Stimulated activated CD4-positive, alpha-beta T cell treated with anti-CD3 and anti-CD28 coated beads, Interleukin-1b, Interleukin-23, amount 100 ng/mL, for 1 hour (primary cell): Measurements from ENCODE around the gene ELOVL6.
A peak's percentile ranks its signal among the peaks of the same experiment; 100 is the strongest.
"Not testable (repeated sequence)": the region's sequence is repeated elsewhere in the genome, so short reads cannot be mapped to it uniquely, and the experiment has no call there.

Source experiments
- DNase-seq, 2 donors: peaks; one replicate each; pipeline ENCODE4 v3.0.0-alpha.2; 2020; ENCODE audit warnings: low read depth in 2 of 2

ELOVL6 gene

DNA sequence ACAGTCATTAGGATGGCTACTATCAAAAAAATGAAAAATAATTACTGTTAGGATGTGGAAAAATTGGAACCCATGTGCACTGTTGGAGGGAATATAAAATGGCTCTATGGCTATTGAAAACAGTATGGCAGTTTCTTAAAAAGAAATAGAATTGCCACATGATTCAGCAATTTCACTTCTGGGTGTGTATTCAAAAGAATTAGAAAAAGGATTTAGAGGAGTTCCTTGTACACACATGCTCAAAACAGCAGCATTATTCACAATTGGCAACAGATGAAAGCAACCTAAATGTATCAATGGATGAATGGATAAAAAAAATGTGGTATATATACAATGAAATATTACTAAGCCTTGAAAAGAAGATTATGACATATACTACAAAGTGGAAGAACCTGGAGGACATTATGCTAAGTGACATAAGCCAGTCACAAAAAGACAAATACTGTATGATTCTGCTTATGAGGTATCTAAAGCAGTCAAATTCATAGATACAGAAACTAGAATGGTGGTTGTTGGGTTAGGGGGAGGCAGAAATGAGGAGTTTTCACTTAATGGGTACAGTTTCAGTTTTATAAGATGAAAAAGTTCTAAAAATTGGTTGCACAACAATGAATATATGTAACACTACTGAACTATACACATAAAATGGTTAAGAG is 123.2 kb downstream of the ELOVL6 start:
- DNase-seq, result no peak

DNA sequence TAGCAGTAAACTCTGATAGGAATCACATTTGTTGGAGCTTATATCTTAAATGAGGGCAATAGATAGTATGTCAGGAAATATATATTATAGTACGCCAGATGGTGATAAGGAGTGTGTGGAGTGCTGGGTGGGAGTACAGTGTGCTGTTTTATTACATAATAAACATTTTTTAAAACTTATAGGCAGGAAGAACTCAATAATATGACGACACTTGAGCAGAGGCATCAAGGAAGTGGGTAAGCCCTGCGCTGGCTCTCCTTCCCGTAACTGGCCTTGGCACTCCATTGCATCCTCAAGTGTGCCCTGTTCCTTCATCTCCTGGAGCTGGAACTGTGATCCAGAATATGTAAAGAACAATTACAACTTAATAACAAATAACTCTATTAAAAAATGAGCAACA is 123.8 kb downstream of the ELOVL6 start:
- DNase-seq, result no peak

DNA sequence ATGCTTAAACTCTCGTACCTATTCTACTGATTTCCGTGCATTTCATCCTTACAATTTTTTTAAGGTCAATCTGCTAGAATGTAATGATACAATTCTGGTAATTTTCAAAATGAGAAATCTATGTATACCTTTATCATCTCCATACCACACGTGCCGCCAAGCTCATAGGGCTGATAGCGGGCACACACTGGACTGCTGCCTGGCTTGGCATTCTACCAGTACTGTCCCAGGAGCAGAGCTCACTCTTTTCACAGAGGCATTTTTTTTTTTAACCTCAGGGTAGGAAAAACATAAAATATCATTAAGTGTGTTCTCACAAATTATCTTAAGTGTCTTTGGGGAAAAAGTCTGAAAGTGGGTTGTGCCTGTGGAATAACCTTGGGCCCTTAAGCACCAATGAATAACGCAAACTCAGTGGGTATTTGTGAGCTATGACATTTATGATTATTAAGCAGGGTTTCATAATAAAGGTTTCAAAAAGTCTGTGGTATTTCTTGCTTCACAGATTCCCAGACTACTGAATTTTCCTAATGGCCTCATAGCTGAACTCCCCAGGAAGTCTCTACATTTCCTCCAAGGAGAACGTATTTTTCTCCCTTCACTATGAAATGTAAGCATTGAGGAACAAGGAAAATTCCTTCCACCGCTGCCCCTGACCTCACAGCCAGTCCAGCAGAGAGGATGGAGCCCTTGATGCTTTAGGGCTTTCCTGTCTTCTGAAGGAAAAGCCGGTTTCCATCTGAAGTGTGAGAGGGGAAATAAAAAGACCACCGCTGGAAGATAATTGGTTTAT is 125.2 kb downstream of the ELOVL6 start:
- DNase-seq, result no peak

DNA sequence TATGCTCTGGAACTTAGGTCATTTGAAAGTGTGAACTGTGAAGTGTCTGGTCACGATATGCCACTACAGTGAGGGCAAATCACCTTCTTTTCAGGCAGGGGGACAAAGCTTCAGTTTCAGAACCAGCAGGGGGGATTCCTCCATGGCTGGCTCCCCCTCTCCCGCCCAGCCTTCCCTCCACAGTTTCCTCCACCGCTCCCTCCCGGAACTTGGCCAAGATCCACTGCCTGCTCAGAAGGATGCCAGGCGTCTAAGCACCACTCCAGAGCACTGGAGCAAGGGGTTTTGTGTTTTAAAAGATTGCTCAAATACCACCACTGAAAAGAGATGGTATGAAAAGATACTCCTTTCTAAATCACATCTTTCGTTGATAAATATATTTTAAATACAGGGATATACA is 126.9 kb downstream of the ELOVL6 start:
- no peak for DNase-seq

DNA sequence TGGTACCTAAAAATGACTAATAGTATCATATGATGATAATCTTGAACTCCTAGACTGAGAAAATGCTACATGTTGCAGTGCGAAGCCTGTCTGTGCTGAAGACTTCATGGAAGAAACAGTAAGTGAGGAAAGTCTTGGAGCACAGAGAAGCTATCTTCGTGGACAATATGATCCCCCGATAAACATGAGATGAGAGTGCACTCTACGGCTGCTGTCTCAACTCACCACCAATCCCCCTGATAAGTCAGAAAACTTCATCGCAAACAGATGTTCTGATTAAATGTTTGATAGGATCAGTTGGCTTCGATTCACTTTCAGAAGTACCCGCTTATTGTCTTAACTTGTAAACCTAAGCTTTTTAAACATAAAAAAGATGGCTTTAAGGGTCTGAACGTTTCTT is 130.2 kb downstream of the ELOVL6 start:
- no peak for DNase-seq

DNA sequence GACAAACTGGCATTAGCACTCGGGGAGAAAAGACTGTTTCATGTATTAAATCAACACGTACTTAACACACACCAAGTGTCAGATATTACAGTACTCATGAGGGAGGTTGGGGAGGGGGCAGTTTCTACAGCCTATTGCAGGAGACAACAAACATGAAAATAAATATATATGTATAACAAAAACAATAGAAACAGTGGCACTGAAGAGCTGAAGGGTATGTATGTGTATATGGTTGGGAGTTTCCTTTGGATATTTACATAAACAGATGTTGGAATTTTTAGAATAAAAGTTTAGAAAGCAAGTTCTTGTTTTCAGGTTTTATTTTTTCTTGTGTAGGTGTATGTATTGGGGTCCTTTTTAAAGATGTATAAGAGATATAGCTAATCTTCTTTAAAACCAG is 133.5 kb downstream of the ELOVL6 start:
- no peak for DNase-seq

DNA sequence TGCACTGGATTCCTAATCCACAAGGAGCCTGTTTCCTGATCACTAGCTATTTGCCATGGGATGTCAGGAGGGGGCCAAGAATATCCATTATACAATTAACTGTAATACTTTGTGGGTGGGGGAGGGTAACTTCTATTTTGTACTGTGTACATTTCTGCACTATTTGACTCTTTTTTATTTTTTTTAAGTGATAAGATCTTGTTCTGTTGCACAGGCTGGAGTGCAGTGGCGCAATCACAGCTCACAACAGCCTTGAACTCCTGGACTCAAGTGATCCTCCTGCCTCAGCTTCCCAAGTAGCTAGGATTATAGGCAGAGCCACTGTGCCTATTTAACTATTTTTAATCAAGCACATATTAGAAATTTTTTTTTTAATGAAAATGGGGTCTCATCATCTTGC is 134.1 kb downstream of the ELOVL6 start:
- no peak for DNase-seq

DNA sequence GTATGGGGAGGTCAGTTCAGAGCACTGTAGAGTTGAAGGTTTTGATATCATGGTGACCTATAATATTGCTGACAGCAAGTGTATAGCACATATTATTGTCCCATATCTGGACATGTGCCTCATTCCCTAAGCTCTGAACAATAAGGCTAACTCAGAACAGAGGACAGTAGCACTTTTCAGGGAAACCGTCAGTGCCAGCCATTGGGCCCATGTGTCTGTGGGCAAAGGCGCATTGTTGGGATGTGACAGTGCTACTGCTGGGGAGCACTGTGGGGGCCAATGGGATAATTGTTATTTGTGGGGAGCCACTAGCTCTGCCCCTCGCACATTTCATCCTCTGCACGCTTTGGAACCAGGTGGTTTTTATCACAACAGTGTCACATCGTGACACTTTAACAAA is 136.2 kb downstream of the ELOVL6 start:
- DNase-seq, result no peak

DNA sequence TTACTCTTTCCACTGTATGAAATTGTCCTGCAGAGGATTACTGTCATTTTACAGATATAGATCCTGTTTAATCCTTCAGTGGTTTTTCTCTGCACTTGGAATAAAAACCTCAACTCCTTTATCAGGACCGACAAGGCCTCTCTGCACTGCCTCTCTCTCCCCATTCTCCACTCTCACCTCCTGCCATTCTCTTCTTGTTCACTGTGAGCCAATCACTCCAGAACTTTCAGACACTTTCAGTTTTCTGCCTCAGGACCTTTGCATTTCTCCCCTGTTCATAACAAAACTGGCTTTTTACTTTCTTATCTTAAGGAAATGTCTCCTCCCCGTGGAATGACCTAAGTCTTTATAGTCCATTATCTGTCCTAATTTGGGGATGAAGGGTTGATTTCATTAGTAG is 137.3 kb downstream of the ELOVL6 start:
- DNase-seq, result no peak

DNA sequence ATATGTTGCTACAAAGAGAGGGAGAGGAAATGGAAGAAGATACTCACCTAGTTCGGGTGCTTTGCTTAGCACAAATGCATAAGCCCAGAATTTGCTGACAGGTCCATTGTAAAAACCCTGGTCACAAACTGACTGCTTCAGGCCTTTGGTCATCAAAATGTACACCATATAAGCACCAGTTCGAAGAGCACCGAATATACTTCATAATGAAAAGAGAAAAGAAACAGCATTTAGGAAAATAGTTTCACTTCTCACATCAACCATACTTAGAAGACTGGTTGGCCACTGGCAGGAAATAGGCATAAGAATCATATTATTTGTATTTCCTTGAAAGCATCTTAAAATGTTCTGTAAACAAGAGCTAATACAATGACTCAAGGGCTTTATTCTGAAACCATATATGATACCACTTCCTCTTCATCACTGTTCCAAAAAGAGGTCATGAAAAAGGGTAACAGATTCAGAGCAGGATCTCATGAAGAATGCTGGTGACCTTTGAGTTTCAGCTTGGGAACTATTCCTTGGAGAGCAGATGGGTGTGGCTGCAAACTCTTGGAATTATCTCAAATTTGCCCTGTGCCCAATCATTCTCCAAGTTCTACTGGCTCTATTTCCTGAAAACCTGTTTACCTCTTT is 138.7 kb downstream of the ELOVL6 start:
- DNase-seq, result no peak

DNA sequence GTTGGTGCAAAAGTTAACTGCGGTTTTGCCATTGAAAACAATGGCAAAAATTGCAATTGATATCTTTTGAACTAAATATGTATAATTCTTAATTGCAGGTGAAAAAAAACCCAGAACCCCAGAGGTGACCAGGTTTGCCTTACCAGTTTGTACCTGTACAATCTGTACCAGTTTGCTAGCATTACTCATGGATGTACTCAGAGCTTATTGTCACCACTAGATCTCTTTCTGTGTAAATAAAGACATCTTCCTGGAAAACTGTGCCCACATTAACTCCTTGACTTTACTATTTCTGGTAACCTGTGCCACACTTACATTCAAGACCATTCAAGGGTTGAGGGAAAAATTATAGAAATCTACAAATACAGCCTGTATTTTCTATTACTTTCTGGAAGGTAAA is 139.7 kb downstream of the ELOVL6 start:
- no peak for DNase-seq

DNA sequence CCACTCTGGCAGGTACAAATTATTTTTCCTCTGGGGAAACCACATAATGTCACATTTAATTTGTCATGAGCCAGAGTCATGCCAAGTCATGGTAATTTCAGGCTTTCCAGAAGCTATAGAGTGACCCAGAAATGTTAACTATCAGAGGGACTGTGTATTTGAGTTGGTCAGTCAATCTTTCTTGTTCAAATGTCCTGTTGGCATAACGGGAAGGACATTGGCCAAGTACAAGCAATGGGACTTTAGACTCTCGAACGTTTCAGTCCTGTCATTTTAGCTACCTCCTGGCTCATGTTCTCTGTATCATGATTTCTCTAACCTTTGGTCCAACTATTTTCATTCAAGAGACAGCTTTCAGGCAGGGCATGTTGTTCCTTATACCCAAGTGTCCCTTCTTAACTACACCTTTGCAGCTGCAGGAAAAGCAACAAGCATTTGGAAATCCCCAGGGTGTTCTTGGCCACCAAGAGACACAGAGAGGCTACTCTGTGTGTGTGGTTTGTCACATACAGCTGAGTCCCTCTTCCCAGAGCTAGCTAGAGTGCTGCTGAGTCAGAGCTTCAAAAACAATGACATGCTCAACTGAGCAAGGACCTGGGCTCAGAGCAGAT is 143.2 kb downstream of the ELOVL6 start:
- DNase-seq, result no peak

DNA sequence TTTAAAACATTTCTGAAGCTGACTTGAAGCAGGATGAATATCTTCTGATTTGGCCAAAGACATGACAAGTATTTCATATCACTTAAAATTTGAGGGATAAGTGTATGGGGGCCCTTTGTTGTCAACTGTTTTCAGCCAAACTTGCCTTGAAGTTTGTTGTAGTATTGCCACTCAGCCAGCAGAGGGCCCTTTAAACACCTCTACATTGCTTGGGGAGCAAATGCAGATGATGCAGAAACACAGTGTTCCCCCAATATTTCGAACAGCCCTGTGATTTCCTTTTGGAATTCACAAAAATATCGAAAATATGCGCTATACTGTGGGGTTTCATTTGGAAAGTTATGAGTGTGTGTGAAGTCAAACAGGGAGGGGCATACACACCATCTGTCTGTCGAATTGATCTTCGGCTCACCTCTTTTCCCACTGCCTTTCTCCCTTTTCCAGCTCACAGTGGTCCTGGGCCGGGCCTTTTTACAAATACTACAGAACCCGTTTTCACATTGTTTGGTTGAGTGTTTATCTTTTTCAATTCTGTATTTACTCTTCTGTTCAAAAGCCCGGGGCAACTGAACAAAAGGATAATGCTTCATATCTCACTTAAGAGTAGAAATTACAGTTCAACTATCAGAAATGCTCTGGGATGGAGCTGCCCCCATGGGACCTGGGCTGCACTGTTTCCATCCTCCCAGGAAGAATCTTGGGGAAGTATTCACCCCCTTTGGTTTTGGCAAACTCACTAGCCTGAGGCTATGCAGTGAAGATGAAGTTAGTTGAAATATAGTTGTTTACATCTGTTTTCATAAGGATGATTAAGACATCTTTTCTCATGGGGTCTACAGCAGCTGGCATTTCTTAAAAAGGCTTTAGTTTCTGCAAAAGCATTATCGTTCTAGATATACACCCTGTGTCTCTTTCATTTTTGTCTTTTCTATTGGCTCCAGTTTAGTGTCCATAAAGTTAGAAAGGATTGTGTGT is 148.2 kb downstream of the ELOVL6 start:
- DNase-seq, result peak; percentile 12 to 24

DNA sequence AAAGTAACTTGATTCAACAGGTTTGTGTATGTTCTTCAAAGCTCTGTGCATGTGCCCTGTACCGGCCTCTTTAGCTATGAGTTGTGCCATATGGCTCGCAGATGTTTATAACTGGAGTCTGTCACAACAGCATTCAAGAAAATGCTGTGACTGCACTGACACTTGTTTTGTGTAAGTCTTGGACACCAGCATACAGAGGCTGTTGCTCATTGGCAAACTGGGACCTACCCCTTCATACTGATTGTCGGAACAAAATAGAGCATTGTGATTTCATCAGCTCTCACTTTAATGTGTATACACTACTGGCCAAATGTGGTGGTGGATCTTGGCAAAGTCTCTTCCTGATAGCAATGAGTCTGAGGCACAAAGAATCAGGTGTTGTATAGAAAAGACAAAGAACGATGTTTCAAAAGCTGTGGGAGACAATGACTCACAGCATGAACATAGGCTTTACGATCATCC is 151.8 kb downstream of the ELOVL6 start:
- DNase-seq, result no peak

DNA sequence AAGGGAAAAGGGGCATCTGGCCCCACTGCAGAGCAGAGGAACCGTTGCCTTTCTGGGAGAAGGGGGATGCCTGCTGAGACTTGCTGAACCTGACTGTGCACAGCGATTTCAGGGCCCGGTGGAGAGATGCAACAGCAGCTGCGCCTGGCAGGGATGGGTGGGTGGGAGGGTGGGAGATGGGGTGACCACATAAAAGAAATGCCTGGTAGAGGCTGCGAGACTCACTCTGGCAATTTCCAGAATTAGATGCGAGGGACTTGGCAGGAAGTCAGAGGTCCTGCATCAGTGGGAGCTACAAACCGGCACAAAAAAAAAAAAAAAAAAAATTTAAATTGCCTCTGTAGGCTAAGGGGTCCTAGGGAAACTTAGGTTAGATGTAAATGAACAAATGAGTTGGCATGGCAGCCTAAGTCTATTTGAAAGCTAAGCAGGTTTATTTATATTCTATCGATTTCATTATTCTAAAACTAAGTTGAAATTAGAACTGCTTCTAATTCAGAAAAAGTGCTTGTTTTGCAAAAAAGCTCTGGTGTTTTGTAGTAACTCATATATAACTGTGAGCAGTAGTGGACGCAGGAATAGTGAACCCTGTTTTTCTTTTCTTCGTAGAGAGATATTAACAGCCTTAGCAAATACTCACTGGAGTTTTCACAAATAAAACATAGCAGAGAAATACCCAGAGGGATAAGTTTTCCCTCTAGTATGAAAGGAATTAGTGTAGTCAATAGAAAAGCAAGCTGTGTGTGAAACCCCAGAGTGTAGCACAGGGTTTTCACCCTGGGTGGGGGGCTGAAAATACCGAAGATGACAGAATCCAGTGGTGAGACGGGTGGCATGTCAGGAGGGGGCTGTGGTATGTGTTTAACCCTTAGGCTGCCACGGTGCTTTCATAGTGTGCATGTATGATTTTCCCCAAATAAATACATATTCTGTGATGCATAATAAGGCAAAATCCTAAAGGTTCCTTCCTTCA is 155.6 kb downstream of the ELOVL6 start:
- no peak for DNase-seq

DNA sequence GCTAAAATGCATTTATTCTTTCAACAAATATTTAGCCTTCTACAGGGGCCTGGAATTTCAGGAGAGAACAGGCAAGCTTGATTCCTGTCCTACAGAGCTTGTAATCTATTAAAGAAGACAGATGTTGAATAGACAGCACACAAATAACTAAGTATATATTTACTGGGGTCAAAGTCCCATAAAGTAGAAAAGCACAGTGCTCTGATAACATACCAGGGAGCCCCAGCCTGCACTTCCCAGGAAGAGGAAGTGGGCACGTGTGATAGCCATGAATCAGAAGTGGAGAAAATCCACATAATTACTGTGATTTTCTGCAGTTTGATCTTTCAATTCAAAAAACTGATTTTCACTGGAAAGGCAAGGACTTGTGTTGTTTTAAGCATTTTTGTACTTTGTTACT is 156.7 kb downstream of the ELOVL6 start:
- DNase-seq, result no peak

DNA sequence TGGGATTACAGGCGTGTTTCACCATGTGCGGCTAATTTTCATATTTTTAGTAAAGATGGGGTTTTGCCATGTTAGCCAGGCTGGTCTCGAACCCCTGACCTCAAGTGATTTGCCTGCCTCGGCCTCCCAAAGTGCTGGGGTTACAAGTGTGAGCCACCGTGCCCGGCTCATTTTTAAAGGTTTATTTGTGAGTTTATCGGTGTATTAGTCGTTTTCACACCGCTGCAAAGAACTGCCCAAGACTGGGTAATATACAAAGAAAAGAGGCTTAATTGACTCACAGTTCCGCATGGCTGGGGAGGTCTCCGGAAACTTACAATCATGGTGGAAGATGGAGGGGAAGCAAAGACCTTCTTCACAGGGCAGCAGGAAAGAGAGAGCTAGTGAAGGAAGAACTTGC is 159.3 kb downstream of the ELOVL6 start:
- DNase-seq, result not testable (repeated sequence)

DNA sequence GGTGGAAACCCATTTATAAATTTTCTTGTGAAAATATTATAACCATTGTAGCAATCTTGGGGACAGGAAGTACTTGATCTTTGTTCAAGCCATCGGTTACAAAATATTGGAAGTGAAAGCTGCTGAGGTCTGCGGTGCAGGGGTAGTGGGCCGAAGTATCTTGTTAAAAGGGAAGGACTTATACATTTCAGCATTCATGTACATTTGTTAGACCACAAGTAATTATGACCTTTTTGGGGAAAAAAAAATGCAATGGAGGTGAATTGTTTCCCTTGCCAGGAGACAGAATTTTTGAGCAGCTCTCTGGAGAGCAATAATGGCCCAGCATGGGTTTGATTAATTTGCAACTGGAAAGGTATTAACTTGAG is 164.4 kb downstream of the ELOVL6 start:
- no peak for DNase-seq

DNA sequence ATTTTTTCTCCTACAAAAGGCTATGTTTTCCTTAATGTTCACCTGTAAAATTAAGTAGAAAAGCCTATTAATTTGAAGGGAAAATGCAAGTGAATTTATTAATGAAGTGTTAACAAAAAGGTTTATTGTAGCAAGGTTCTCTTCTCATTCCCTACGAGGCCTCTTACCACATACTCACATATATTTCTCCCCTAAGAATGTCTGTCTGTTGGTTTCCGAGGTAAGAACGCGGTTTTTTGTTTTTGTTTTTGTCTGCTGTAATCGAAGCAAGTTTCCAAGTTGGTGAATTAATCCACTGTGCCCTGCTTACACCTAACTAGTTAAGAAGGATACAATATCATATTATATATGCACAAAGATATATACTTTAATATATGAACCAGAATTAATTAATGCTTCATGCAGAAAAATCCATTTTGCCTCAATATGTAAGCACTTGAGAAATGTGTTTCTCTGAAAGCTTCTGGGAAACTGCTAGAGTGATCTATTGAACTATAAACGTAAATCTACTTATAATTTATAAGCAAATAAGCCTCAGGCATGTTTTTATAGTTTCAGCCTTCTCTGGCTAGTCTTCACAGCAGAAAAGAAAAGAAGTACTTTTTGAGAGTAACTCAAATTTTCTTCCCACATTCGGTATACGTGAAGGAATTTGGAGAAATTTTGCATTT is 164.9 kb downstream of the ELOVL6 start:
- DNase-seq, result no peak

DNA sequence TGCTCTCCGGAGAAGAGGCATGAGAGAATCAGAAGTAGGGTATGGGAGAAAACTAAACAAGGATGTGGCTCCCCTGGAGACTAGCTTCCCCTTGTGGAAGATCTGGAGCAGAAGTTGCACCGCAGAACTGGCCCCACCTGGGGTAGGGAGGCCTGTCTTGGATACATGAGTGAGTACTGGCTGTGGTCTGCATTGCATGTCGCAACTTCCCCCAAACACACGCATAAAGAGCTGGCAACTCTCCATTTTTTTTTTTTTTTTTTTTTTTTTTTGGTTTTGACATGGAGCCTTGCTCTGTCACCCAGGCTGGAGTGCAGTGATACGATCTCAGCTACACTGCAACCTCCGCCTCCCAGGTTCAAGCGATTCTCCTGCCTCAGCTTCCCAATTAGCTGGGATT is 165.8 kb downstream of the ELOVL6 start:
- no peak for DNase-seq
